NCI-H446 treated with DMSO at 0.1 percent for 48 hours (cell line): ENCODE results near the gene CREG2.
"Not testable (repeated sequence)": the region's sequence is repeated elsewhere in the genome, so short reads cannot be mapped to it uniquely, and the experiment has no call there.

Experiments
- DNase-seq: peaks from one replicate; lab custom pipeline; 2025; lab: John Stamatoyannopoulos, UW

The CREG2 gene

GRCh38 chr2:101372792-101373191 is 14.5 kb downstream of the CREG2 start:
- DNase-seq: no peak

DNA sequence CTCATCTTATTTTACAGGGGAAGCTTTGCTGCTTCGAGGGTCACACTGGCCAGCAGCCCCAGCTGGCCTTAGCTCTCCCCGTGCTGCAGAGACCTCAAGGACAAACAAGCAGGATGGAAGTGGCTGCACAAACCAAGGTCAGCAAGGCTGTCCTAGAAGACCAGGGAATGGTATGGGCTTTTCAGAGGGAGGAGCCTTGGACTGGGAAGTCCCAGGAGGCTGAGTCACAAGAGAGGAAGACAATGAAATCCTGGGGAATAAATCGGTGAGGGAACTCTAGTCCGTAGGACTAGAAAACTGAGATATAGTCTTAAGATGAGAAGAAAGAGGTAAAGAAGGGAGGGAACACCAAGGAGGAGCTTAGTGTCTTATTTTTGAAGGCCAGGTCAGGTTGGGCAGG is 15.7 kb downstream of the CREG2 start:
- no peak for DNase-seq

GRCh38 chr2:101369100-101369499 is 18.2 kb downstream of the CREG2 start:
- no peak for DNase-seq

- DNase-seq: no peak
Observed at GRCh38 chr2:101368376-101368775, 18.9 kb downstream of the CREG2 start.

GRCh38 chr2:101367508-101367907 is 19.8 kb downstream of the CREG2 start:
- DNase-seq: no peak

DNA sequence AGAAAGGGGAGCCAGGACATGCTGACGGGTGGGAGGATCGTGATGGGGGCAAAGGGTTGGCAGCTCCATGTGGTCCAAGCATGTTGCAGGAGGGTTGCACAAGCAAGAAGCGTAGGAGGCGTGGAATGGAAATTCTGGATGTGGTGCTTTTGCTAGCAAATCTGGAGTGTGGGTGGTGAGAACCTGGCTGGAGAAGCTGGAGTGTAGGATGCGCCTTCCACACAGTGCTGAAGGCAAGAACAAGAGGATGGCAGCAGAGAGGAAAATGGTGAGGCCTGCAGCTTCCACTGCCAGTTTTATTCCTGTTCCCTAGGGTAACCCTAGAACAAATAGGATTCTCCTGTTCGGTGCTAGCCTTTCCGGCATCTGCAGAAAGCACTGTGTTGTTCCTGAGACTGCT is 22.4 kb downstream of the CREG2 start:
- no peak for DNase-seq

- DNase-seq: no peak
Observed at GRCh38 chr2:101362777-101363176, 24.5 kb downstream of the CREG2 start.

DNA sequence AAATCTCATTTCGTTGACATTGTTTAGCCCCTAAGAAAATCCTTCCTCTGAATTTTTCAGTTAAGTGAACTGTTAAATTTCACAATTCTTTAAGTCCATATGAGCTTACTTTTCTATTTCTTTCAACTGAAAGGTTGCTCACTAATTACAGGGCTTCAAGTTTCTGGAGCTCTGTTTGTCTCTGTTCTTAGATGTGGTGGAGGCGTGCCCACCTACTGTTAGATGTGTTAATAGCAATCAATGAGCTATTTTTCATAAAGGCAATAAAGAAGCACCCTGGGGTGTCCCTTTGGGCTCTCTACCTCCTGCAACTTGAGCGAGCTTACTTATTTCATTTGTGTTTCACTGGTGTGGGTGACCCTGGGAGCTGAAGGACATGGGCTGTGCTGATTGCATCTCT is 25.0 kb downstream of the CREG2 start:
- DNase-seq: no peak

- no peak for DNase-seq
Observed at GRCh38 chr2:101361522-101361921, 25.8 kb downstream of the CREG2 start.

DNA sequence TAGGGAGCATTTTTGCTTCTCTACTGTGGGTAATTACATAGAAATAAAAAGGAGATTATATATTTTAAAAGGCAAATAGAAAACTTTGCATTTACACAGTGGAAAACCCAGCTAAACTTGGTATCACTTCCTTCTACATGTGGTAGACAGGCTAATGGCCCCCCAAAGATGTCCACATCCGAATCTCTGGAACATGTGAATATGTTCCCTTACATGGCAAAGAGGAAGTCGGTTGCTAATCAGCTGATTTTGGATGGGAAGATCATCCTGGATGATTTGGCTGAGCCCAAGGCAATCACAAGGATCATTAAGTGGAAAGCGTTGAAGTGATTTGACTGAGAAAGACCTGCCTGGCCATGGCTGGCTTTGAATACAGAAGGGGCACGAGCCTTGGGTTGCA is 26.2 kb downstream of the CREG2 start:
- no peak for DNase-seq

GRCh38 chr2:101360232-101360631 is 27.1 kb downstream of the CREG2 start:
- DNase-seq: no peak

DNA sequence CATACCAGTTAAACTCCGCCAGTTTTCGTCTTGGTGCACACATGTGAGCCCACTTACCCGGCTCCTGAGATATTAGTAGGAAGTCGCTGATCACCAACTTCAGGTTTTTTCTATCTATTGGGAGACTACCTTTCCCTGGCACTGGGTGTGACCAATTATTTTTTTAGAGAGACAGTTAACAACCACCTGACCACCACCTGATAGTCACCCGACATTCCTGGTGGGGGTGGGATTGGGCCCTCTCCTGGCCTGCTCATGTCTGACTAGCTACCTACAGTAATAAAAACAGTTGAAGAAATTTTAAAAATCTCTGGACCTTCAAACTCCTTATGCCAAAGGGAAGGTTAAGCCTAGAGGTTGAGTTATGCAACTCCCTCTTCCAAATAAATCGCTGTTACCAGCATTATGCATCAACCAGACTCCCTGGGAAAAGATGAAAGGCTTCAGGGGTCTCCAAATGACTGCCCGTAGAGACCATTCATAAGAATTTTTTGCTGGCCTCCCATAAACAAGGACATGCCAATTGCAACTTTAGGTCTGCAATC is 27.8 kb downstream of the CREG2 start:
- DNase-seq: no peak

GRCh38 chr2:101357376-101357775 is 29.9 kb downstream of the CREG2 start:
- no peak for DNase-seq

- no peak for DNase-seq
Observed at GRCh38 chr2:101356521-101356920, 30.8 kb downstream of the CREG2 start.

DNA sequence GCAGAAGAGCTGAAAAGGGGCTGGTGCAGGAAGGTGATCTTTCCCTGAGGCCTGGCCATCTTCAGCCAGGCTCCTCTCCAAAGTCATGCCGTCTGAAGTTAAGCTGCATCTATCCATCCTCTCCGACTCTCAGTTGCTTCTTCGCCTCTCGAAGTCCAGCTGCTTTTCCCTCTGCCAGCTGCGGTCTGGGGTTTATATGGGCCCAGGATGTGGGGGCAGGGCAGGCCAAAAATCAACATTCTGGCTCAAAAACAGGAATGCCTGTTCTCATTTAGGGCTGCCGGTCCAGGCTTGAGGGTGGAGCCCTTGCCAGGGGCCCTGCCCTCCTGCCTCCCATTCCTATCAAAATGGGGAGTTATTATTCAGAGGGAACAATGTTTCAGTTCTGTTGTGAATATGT is 31.2 kb downstream of the CREG2 start:
- no peak for DNase-seq

GRCh38 chr2:101355401-101356054 is 31.8 kb downstream of the CREG2 start:
- no peak for DNase-seq

GRCh38 chr2:101354420-101355311 is 32.6 kb downstream of the CREG2 start:
- DNase-seq: no peak

- not testable (repeated sequence) for DNase-seq
Observed at GRCh38 chr2:101352631-101353030, 34.7 kb downstream of the CREG2 start.

GRCh38 chr2:101351207-101351606 is 36.1 kb downstream of the CREG2 start:
- DNase-seq: no peak

- no peak for DNase-seq
Observed at GRCh38 chr2:101349893-101350662, 37.2 kb downstream of the CREG2 start.

GRCh38 chr2:101348883-101349282 is 38.4 kb downstream of the CREG2 start:
- DNase-seq: no peak

DNA sequence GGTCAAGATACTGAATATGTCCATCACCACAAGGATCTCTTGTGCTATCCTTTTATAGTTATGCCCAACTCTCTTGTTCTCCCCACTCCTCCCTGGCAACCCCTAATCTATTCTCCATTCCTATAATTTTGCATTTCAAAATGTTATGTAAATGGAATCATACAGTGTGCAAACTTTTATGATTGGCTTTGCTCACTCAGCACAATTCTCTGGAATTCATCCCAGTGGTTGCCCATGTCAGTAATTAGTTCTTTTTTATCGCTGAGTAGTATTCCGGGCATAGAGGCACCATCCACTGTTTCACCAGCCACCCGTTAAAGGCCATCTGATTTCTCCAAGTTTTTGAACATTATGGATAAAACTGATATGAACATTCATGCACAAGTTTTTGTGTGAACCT is 40.4 kb downstream of the CREG2 start:
- no peak for DNase-seq
